GM18507 (cell line): ENCODE data around the gene REXO4.
A peak's percentile ranks its signal among the peaks of the same experiment; 100 is the strongest.

Experiments used
- DNase-seq: peaks from one replicate; pipeline ENCODE4 v3.0.0; 2011; ENCODE audit warnings: low read depth; ENCODE audit not compliant: insufficient read length; ENCODE audit errors: extremely low spot score
- FAIRE-seq: peaks from 2 replicates; lab custom pipeline; 2011; peaks lifted over from hg19 to GRCh38; lab: Jason Lieb, UNC

REXO4 gene

GRCh38 chr9:133375116-133375723 lies 42.6 kb downstream of the REXO4 start:
- no peak for FAIRE-seq
- DNase-seq = no peak

GRCh38 chr9:133374612-133375115 lies 43.1 kb downstream of the REXO4 start:
- DNase-seq (no peak), FAIRE-seq (no peak)

GRCh38 chr9:133372144-133372543 lies 45.7 kb downstream of the REXO4 start:
- no peak for DNase-seq
- FAIRE-seq = no peak

GRCh38 chr9:133371261-133371711 lies 46.5 kb downstream of the REXO4 start:
- DNase-seq (no peak), FAIRE-seq (no peak)

GRCh38 chr9:133370685-133371084 lies 47.1 kb downstream of the REXO4 start:
- DNase-seq (no peak), FAIRE-seq (no peak)

GRCh38 chr9:133369933-133370332 lies 47.9 kb downstream of the REXO4 start:
- FAIRE-seq = no peak
- no peak for DNase-seq

- FAIRE-seq (no peak), DNase-seq (no peak)
These were observed 48.4 kb downstream of the REXO4 start for GRCh38 chr9:133369422-133369821.

- DNase-seq = no peak
- no peak for FAIRE-seq
These were observed 49.4 kb downstream of the REXO4 start for GRCh38 chr9:133368249-133368881.

GRCh38 chr9:133367778-133368177 lies 50.0 kb downstream of the REXO4 start:
- FAIRE-seq = no peak

GRCh38 chr9:133367221-133367620 lies 50.6 kb downstream of the REXO4 start:
- no peak for FAIRE-seq
- DNase-seq = no peak

More at GRCh38 chr9:133367778-133368177, 50.0 kb downstream of the REXO4 start:
- DNase-seq = no peak

GRCh38 chr9:133366435-133366834 lies 51.4 kb downstream of the REXO4 start:
- FAIRE-seq (no peak), DNase-seq (no peak)

GRCh38 chr9:133362359-133363044 lies 55.3 kb downstream of the REXO4 start:
- DNase-seq (no peak), FAIRE-seq (no peak)

- FAIRE-seq (no peak), DNase-seq (no peak)
These were observed 56.2 kb downstream of the REXO4 start for GRCh38 chr9:133361507-133362092.

- no peak for DNase-seq
- FAIRE-seq = no peak
These were observed 57.1 kb downstream of the REXO4 start for GRCh38 chr9:133360400-133361393.

- DNase-seq (no peak), FAIRE-seq (no peak)
These were observed 58.2 kb downstream of the REXO4 start for GRCh38 chr9:133359399-133360175.

GRCh38 chr9:133357656-133358055 lies 60.2 kb downstream of the REXO4 start:
- FAIRE-seq (no peak), DNase-seq (no peak)

- peak; percentile 78 for DNase-seq
- peak; percentile 56 for FAIRE-seq
These were observed 61.3 kb downstream of the REXO4 start, which contains the start of the genes SURF1 and SURF2 for GRCh38 chr9:133356391-133357091. Gene SURF1 (minus strand): TSS chr9:133356487. CDS start chr9:133356453, 34 bp downstream. Gene SURF2 (plus strand): TSS chr9:133356550. CDS start chr9:133356593, 43 bp downstream.
